ENCODE measurements around the gene FRMD7.

- TF ChIP-seq, protein P1, sequence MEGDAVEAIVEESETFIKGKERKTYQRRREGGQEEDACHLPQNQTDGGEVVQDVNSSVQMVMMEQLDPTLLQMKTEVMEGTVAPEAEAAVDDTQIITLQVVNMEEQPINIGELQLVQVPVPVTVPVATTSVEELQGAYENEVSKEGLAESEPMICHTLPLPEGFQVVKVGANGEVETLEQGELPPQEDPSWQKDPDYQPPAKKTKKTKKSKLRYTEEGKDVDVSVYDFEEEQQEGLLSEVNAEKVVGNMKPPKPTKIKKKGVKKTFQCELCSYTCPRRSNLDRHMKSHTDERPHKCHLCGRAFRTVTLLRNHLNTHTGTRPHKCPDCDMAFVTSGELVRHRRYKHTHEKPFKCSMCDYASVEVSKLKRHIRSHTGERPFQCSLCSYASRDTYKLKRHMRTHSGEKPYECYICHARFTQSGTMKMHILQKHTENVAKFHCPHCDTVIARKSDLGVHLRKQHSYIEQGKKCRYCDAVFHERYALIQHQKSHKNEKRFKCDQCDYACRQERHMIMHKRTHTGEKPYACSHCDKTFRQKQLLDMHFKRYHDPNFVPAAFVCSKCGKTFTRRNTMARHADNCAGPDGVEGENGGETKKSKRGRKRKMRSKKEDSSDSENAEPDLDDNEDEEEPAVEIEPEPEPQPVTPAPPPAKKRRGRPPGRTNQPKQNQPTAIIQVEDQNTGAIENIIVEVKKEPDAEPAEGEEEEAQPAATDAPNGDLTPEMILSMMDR (IDR thresholded peaks at IDR 0.05), result no peak
- TF ChIP-seq POLR2A (IDR thresholded peaks at IDR 0.05) (no peak), EP300 (IDR thresholded peaks at IDR 0.05) (no peak)
These were observed 37.2 kb downstream of the FRMD7 start for GRCh38 chrX:132090403-132091159.
